HepG2 (cell line): Measurements from ENCODE around the gene LYPLA2. TPM values are rescaled to one million over a fixed set of nuclear protein-coding genes. Genes with fewer than 3 reads are reported as not detected.

Experiments used
- CC2D1A ChIP-seq: sonication (generic); formaldehyde crosslinking; IDR thresholded peaks from 2 replicates; pipeline ENCODE4 v1.8.1; 2023; ENCODE audit warnings: mild to moderate bottlenecking, missing genetic modification reagents
- CENPX ChIP-seq: sonication (generic); formaldehyde crosslinking; IDR thresholded peaks from 2 replicates; pipeline ENCODE4 v1.9.0; 2021; ENCODE audit warnings: mild to moderate bottlenecking, missing genetic modification reagents, moderate library complexity
- FLYWCH1 ChIP-seq: sonication (generic); formaldehyde crosslinking; IDR thresholded peaks from 2 replicates; pipeline ENCODE4 v1.8.1; 2023; ENCODE audit warnings: mild to moderate bottlenecking, missing genetic modification reagents
- FOSL2 ChIP-seq: sonication (generic); formaldehyde crosslinking; IDR thresholded peaks from 2 replicates; pipeline ENCODE4 v1.4.0; 2020; ENCODE audit warnings: missing genetic modification reagents
- FOXP1 ChIP-seq, 2 experiments: fragments of 450-650 bp in 1 of 2; IDR thresholded peaks; 2 replicates each; pipeline ENCODE4 v1.6.1; 2017 to 2018; ENCODE audit warnings: antibody characterized with exemption in 1 of 2
- GATAD2A ChIP-seq: IDR thresholded peaks from 2 replicates; pipeline ENCODE4 v1.6.1; 2016
- LRRFIP1 ChIP-seq: sonication (generic); formaldehyde crosslinking; conservative IDR thresholded peaks from 2 replicates; pipeline ENCODE4 v1.4.0; 2020; ENCODE audit warnings: missing genetic modification reagents
- MED1 ChIP-seq: sonication (generic); formaldehyde crosslinking; IDR thresholded peaks from 2 replicates; pipeline ENCODE4 v1.4.0; 2020; ENCODE audit warnings: missing genetic modification reagents
- MIXL1 ChIP-seq: IDR thresholded peaks from 2 replicates; pipeline ENCODE4 v1.6.1; 2016
- PHF8 ChIP-seq: sonication (generic); formaldehyde crosslinking; IDR thresholded peaks from 2 replicates; pipeline ENCODE4 v1.5.0; 2020; ENCODE audit warnings: missing genetic modification reagents
- RAD21 ChIP-seq: fragments of 450-650 bp; formaldehyde crosslinking; IDR thresholded peaks from 2 replicates; pipeline ENCODE4 v1.5.0; 2020; ENCODE audit warnings: mild to moderate bottlenecking
- THAP9 ChIP-seq: sonication (generic); formaldehyde crosslinking; IDR thresholded peaks from 2 replicates; pipeline ENCODE4; 2020; ENCODE audit warnings: missing genetic modification reagents, mild to moderate bottlenecking, borderline replicate concordance
- TIGD3 ChIP-seq: sonication (generic); formaldehyde crosslinking; IDR thresholded peaks from 2 replicates; pipeline ENCODE4 v1.5.1; 2020; ENCODE audit warnings: mild to moderate bottlenecking, missing genetic modification reagents, borderline replicate concordance
- ZFP36 ChIP-seq: fragments of 150-350 bp; IDR thresholded peaks from 2 replicates; pipeline ENCODE4 v1.6.1; 2018; ENCODE audit warnings: borderline replicate concordance, low read length, low read depth; ENCODE audit not compliant: partially characterized antibody
- ZNF207 ChIP-seq: fragments of 450-650 bp; IDR thresholded peaks from 2 replicates; pipeline ENCODE4 v1.6.1; 2016; ENCODE audit warnings: antibody characterized with exemption, borderline replicate concordance
- ZNF253 ChIP-seq: sonication (generic); formaldehyde crosslinking; IDR thresholded peaks from 2 replicates; pipeline ENCODE4 v1.8.0; 2022; ENCODE audit warnings: mild to moderate bottlenecking, missing genetic modification reagents, borderline replicate concordance
- ZNF337 ChIP-seq: sonication (generic); formaldehyde crosslinking; IDR thresholded peaks from 2 replicates; pipeline ENCODE4 v1.5.1; 2020; ENCODE audit warnings: missing genetic modification reagents, low read depth, mild to moderate bottlenecking, borderline replicate concordance
- ZNF44 ChIP-seq: sonication (generic); formaldehyde crosslinking; IDR thresholded peaks from 2 replicates; pipeline ENCODE4 v1.5.1; 2020; ENCODE audit warnings: mild to moderate bottlenecking, missing genetic modification reagents
- ZNF513 ChIP-seq: sonication (generic); formaldehyde crosslinking; conservative IDR thresholded peaks from 2 replicates; pipeline ENCODE4 v1.5.0; 2020; ENCODE audit warnings: missing genetic modification reagents
- ZNF570 ChIP-seq: sonication (generic); formaldehyde crosslinking; IDR thresholded peaks from 2 replicates; pipeline ENCODE4 v1.4.0; 2020; ENCODE audit warnings: mild to moderate bottlenecking, missing genetic modification reagents, borderline replicate concordance
- ZNF839 ChIP-seq: sonication (generic); formaldehyde crosslinking; IDR thresholded peaks from 2 replicates; pipeline ENCODE4 v1.4.0; 2020; ENCODE audit warnings: missing genetic modification reagents, mild to moderate bottlenecking, borderline replicate concordance
- polyA plus RNA-seq, 8 experiments: library from polyadenylated mRNA; depleted of rRNA in 3 of 8; stranded (reverse) in 7 of 8; unstranded in 1 of 8; fragments of >200 nt; fragmentation: Illumina TruSeq in 4 of 8; extraction: Trizol in 4 of 8; gene quantifications; 2 replicates each; pipeline versions ENCODE4 v1.2.1 to v1.2.3, GENCODE V29; 2011 to 2016; ENCODE audit warnings: low read depth in 4 of 8, missing spikeins in 1 of 8, mixed read lengths in 1 of 8; ENCODE audit not compliant: insufficient read depth in 1 of 8
- total RNA-seq, 5 experiments: library from RNA; depleted of rRNA; stranded (reverse); fragments of >200 nt; fragmentation: Illumina TruSeq; extraction: Trizol; gene quantifications; 2 replicates each; pipeline ENCODE4 v1.2.3, GENCODE V29; 2016; ENCODE audit warnings: low read depth in 1 of 5

Gene LYPLA2
- total and polyA plus RNA-seq, 2 of the 13 experiments (the other 11 are each of a cell fraction or from before 2014, with no cell fraction given), result 72.1 to 73.2 TPM

GRCh38 chr1:23772049-23772853, 18.7 kb upstream of the LYPLA2 start (continued):
- TF ChIP-seq MED1 (peak; percentile 32; the same call in 1 of the 2 replicates), ZNF207 (no peak), FOSL2 (0 out of 2 replicates have a peak, but pooled peaks have one; percentile 33), ZNF570 (CRISPR knock-in tag) (no peak), CENPX (CRISPR knock-in tag) (no peak), CC2D1A (CRISPR knock-in tag) (no peak), ZNF337 (CRISPR knock-in tag) (no peak), ZFP36 (no peak), GATAD2A (CRISPR knock-in tag) (0 out of 2 replicates have a peak, but pooled peaks have one; percentile 11), ZNF513 (CRISPR knock-in tag) (no peak), RAD21 (CRISPR knock-in tag) (peak; percentile 78), PHF8 (CRISPR knock-in tag) (no peak), FOXP1 (IDR thresholded peaks at IDR 0.05) (no peak), FOXP1 (CRISPR knock-in tag; IDR thresholded peaks at IDR 0.05) (no peak), ZNF44 (no peak), ZNF253 (CRISPR knock-in tag) (no peak), LRRFIP1 (no peak), THAP9 (no peak), ZNF839 (CRISPR knock-in tag) (no peak), FLYWCH1 (CRISPR knock-in tag) (no peak), TIGD3 (no peak), MIXL1 (CRISPR knock-in tag) (peak; percentile 47; the same call in 1 of the 2 replicates)
